ENCODE data around the gene RAD23B.
"Not testable (repeated sequence)": the region's sequence is repeated elsewhere in the genome, so short reads cannot be mapped to it uniquely, and the experiment has no call there.

Gene RAD23B

DNA sequence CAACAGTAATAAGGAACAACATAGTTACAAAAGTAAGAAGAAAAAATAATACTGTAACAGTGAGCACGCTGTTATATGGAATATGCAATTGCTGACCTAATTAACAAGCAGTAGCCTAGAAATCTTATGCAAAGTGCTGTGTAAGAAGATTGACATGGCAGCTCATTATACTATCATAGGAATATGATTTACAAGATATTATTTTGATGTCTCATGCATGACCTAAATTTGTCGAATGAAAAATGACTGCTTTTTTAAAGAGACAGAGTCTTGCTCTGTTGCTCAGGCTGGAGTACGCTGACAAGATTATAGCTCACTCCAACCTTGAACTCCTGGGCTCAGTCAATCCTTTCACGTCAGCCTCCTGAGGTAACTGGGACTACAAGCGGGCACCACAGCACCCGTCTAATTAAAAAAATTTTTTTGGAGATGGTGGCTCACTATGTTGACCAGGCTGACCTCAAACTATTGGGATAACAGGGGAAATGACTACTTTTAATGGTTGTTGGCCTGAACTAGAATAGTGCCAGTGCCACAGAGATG is 10.5 kb downstream of the RAD23B start:
- DNase-seq (ENCODE audit: low spot score), result no peak

GRCh38 chr9:107294756-107295155 is 11.7 kb downstream of the RAD23B start:
- DNase-seq (ENCODE audit: low spot score), result no peak

DNA sequence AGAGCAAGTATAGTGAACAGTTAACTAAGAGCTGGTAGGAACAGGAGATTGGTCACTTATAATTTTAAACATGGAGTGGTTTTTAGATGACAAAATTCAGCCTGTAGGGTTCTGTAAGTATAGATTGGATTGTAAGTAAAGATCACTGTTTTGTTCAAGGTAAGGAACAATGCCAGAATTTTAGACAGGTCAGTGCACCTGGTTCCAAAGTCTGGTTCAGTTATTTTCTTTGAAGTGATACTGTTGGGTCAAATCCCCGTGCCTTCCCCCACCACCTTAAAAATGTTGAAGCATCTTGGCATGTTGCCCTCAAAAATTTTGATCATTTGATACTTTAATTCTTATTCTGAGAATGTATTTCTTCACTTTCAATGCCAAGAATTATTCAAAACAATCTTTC is 12.9 kb downstream of the RAD23B start:
- no peak for DNase-seq (ENCODE audit: low spot score)

- not testable (repeated sequence) for DNase-seq (ENCODE audit: low spot score)
Measured at GRCh38 chr9:107296592-107296991, 13.5 kb downstream of the RAD23B start.

- no peak for DNase-seq (ENCODE audit: low spot score)
Measured at GRCh38 chr9:107299437-107299836, 16.4 kb downstream of the RAD23B start.

GRCh38 chr9:107306308-107306707 is 23.2 kb downstream of the RAD23B start:
- DNase-seq (ENCODE audit: low spot score), result no peak

GRCh38 chr9:107307331-107307730 is 24.3 kb downstream of the RAD23B start:
- no peak for DNase-seq (ENCODE audit: low spot score)

- no peak for DNase-seq (ENCODE audit: low spot score)
Measured at GRCh38 chr9:107308461-107308860, 25.4 kb downstream of the RAD23B start.

DNA sequence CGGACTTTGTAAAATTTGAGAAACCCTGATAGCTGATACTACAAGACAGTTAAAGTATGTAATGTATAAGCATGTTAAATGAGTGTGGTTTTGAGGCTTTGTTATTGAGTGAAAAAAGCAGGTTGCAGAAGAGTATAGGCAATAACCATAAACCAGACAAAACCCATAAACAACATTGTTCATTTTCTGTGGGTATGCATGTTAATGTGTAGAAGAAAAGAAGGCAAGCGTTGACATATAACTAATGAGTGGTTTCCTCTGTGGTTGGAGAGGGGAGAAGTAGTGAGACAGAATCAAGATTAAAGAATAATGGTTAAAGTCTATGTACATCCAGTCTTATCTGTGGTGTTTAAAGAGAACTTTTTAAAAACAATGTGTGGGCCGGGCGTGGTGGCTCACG is 26.2 kb downstream of the RAD23B start:
- peak; percentile 33 for DNase-seq (ENCODE audit: low spot score)

DNA sequence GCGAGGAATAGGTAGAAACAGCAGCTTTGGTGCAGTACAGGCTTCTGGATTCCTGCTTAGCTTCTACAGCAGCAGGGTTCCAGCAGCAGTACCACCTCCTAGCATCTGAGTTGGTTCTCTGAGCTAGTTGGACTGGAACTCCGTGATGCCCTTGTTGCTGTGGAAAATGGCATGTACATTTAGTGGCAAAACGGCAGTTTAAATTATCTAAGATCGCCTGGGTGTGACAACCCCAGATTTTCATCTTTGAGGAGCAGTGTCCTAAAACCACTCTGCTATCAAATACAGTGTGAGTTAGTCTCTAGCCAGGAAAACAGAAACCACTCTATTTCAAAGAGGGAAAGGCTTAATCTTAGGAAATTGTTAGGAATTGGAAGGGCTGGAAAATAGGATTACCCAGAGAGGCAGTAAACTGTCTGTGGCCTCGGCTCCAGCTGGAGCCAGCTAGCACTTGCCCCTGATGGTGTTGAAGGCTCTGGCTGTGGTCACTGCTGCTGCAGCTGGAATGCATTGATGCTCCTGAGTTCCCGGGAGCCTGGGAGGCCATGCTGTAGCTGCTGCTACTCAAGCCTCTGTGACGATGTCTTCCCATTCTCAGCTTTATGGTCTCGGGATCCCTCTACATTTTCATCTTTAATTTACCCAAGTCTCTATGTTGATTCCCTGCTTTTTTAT is 29.4 kb downstream of the RAD23B start:
- no peak for DNase-seq (ENCODE audit: low spot score)

- no peak for DNase-seq (ENCODE audit: low spot score)
Measured at GRCh38 chr9:107313555-107314096, 30.5 kb downstream of the RAD23B start.

GRCh38 chr9:107314763-107315162 is 31.7 kb downstream of the RAD23B start:
- DNase-seq (ENCODE audit: low spot score), result no peak

GRCh38 chr9:107316795-107317661 is 33.9 kb downstream of the RAD23B start:
- DNase-seq (ENCODE audit: low spot score), result no peak

- no peak for DNase-seq (ENCODE audit: low spot score)
Measured at GRCh38 chr9:107322643-107323042, 39.6 kb downstream of the RAD23B start.

DNA sequence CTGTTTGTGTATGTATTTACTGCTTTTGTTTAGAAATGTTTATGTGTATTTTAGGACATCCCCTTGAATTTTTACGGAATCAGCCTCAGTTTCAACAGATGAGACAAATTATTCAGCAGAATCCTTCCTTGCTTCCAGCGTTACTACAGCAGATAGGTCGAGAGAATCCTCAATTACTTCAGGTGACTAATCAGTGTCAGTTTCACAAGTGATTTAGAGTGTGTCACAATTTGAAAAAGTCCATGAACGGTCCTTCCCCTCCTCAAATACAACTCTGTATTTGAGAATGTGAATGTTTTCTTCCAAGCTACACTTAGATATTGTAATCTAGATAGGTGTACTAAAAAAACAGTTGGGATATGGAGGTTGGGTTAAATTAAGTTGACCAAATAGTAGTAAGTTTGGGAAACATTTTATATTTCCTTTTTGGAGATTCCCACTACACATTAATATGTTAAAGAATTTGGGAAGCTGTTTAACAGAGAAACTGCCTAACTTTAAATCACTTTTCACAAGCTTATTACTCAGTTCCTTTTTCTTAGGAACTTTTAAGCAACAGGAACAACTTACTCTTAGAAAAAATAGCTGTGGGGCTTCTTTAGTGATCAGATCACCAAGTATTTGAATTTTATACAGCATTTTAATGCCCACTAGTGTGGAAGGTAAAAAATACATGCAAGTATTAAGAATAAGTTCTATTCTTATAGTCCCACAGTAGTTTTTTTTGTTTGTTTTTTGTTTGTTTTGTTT is 40.9 kb downstream of the RAD23B start:
- no peak for DNase-seq (ENCODE audit: low spot score)

DNA sequence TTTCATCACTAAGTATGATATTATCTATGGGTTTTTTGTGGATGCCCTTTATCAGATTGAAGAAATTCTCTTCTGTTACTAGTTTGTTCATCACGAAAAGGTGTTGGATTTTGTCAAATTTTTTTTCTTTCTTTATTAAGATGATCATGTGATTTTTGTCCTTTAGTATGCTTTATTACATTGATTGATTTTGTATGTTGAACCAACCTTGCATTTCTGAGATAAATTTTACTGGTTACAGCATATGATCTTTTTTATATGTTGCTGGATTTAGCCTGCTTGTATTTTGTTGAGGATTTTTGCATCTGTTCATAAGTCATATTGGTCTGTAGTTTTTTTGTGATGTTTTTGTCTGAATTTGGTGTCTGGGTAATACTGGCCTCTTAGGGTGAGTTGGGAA is 42.8 kb downstream of the RAD23B start:
- DNase-seq (ENCODE audit: low spot score), result no peak

DNA sequence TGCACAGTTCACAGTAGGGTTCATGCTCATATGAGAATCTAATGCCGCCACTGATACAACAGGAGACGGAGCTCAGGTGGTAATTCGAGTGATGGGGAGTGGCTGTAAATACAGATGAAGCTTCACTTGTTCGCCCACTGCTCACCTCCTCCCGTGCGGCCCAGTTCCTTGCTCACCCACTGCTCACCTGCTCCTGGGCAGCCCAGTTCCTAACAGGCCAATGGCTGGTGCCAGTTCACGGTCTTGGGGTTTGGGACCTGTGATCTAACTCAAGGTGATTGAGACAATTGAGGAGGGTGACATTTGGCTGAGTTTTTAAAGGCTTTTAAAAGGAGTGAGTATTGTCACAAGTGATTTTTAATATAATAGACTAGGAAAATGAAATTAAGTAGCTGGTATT is 45.4 kb downstream of the RAD23B start:
- no peak for DNase-seq (ENCODE audit: low spot score)

DNA sequence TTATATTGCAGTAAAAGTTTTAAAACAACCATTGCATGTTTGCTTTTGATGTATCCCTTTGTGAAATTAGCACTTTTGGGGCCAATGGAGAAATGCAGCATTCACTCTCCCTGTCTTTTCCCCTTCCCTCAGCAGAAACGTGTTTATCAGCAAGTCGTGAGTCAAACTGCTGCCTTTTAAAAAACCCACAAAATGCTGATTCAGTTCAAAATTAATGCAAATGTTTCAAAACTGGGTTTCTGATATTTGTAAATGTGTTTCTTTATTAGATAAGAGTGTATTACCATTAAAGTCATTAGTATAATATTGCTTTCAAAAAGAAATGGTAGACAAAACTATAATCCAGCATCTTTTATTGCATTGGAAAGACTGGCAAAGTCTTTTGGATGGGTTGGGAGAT is 47.3 kb downstream of the RAD23B start:
- DNase-seq (ENCODE audit: low spot score), result no peak

DNA sequence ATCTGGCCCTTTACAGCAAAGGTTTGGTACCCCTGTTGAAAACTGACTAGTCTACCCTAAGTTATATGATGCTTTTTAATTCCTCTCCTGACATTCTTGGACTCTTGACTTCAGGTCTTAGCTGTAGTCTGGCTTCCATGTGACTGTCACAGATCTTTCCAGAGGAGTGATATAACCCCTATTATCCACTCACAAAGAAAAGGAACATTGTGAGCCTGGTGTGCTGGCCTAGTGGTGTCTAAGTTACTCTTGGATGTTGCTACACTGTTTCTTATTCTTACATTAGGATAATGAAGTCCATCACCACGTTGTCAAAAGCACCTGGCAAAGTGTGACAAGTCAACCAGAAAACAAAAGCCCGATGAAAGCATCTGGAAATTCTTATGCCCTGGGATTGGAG is 49.8 kb downstream of the RAD23B start:
- DNase-seq (ENCODE audit: low spot score), result no peak

GRCh38 chr9:107333363-107333762 is 50.3 kb downstream of the RAD23B start:
- DNase-seq (ENCODE audit: low spot score), result no peak

GRCh38 chr9:107334103-107334776 is 51.2 kb downstream of the RAD23B start:
- no peak for DNase-seq (ENCODE audit: low spot score)

DNA sequence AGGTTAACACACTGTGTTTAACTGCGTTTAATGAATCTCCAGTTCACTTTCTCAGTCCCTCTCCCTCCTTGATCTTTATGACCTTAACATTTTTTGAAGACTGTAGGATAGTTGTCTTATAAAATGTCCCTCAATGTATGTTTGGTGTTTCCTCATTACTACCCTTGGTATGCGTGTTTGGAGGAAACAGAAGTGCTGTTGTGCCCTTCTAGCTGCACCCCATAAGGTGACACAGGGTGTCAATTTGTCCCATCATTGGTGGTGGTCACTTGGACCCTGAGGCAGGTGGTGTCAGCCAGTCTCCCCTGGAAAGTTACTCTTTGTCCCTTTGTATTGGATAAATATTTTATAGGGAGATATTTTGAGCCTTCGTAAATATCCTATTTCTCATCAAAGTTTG is 52.3 kb downstream of the RAD23B start:
- no peak for DNase-seq (ENCODE audit: low spot score)
